ENCODE data around the gene HS3ST3A1. TPM values are rescaled to one million over a fixed set of nuclear protein-coding genes. Genes with fewer than 3 reads are reported as not detected.

The HS3ST3A1 gene
- total and polyA plus RNA-seq, 2 of the 8 experiments (the other 6 are each of a cell fraction or from before 2014, with no cell fraction given), result 5.4 to 5.7 TPM

DNA sequence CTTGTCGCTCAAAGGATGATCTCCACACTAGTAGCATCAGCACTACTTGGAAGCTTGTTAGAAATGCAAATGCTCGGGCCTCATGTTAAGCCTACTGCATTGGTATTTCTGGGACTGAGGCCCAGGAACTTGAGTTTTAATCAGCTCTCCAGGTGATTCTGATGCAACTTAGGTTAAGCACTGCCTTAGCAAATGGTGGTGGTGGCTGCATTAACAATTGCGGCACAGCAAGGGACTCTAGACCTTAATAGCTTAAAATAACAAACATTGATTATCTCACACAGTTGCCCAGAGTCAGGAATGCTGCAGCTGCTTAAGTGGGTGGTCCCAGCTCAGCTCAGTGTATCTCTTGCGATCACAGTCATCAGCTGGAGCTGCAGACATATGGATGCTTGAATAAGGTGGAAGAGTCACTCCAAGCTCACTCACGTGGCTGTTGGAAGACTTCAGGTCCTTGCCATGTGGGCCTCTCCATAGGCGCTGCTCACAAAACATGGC lies 25.8 kb downstream of the HS3ST3A1 start:
- no peak overlapping the region for H2BK15ac ChIP-seq (ENCODE audit: low read length)
- no peak overlapping the region for H3K56ac ChIP-seq (replicated peaks; ENCODE audit: insufficient read length, low read depth, low read length)
- H3K9me3 ChIP-seq (ENCODE audit: insufficient read depth in 2 of 2, low read depth in 1 of 2, low read length in 1 of 2), result peaks cover 6 to 8% of the 10 kb centered on the region in 2 experiments
- no peak overlapping the region for H2AFZ ChIP-seq (ENCODE audit: low read length)
- H4K8ac ChIP-seq (ENCODE audit: extremely low read depth, insufficient read depth, low read length), result no peak overlapping the region
- no peaks in the 10 kb centered on the region for H3K27me3 ChIP-seq (replicated peaks in 1 of 4; ENCODE audit: control insufficient read depth in 3 of 4, extremely low read depth in 1 of 4, insufficient read depth in 3 of 4, low read length in 3 of 4)
- H2BK20ac ChIP-seq (ENCODE audit: low read length), result no peak overlapping the region; the same call in 1 of the 2 replicates
- no peak overlapping the region for H4K91ac ChIP-seq (replicated peaks; ENCODE audit: insufficient read length, low read length)
- H3K14ac ChIP-seq (ENCODE audit: insufficient read length), result no peak overlapping the region
- H3K23ac ChIP-seq (ENCODE audit: insufficient read length), result no peak overlapping the region
- H3K36me3 ChIP-seq (ENCODE audit: control insufficient read depth in 2 of 4, insufficient read depth in 4 of 4, low read length in 3 of 4), result peaks cover 0 to 6% (median 0%) of the 10 kb centered on the region in 4 experiments; a peak in 2 of 8 replicates
- H3K23me2 ChIP-seq (ENCODE audit: low read depth, low read length), result no peaks in the 10 kb centered on the region
- H4K20me1 ChIP-seq (replicated peaks in 1 of 2; ENCODE audit: control insufficient read depth in 1 of 2, insufficient read depth in 2 of 2, low read length in 2 of 2), result no peaks in the 10 kb centered on the region
- ChIA-PET POLR2A (ENCODE audit: partially characterized antibody) (interaction anchor here (0.9 to 1.5 kb wide), 7 partner anchors 11 to 26 kb away, joined by 3 to 5 read pairs (median 3); partner anchors contain the start of gene HS3ST3A1), CTCF (ENCODE audit: partially characterized antibody) (interaction anchor here (0.6 to 1.3 kb wide), 3 partner anchors 9 to 23 kb away, joined by 3 to 4 read pairs (median 4); no protein-coding TSS in a partner anchor)
- no peak overlapping the region for H2AK5ac ChIP-seq (ENCODE audit: low read depth, low read length)
- H3K4me1 ChIP-seq (replicated peaks in 1 of 4; ENCODE audit: control insufficient read depth in 3 of 4, insufficient read depth in 4 of 4, low read length in 3 of 4), result peaks cover 0 to 17% (median 7%) of the 10 kb centered on the region in 4 experiments; a peak in 4 of 7 replicates
- H2BK5ac ChIP-seq (ENCODE audit: low read depth, low read length), result peak overlapping the region; percentile 64; the same call in 1 of the 2 replicates
- no peak overlapping the region for H3K4ac ChIP-seq (replicated peaks; ENCODE audit: insufficient read length, low read depth, low read length)
- FAIRE-seq, result peak; percentile 97
- peak overlapping the region in 1 of 4 experiments; percentile 5; a peak in 1 of 7 replicates for H3K9ac ChIP-seq (replicated peaks in 1 of 4; ENCODE audit: extremely low read depth in 1 of 4, low read depth in 3 of 4, low read length in 3 of 4)
- H3K27ac ChIP-seq (ENCODE audit: low read depth, low read length), result peak overlapping the region; percentile 3; the same call in 1 of the 2 replicates
- H4K5ac ChIP-seq (ENCODE audit: insufficient read length, low read depth, low read length), result peak overlapping the region; percentile 5
- peak; percentile 59 to 80 for DNase-seq (ENCODE audit: low read depth in 1 of 2, low spot score in 2 of 2)
- 0 out of 2 replicates have a peak, but pooled peaks cover 2% of the 10 kb centered on the region for H3K79me1 ChIP-seq (ENCODE audit: low read depth, low read length)
- no peak overlapping the region for H2BK12ac ChIP-seq (ENCODE audit: low read depth, low read length)
- H3K4me2 ChIP-seq (ENCODE audit: insufficient read depth in 1 of 2, low read depth in 2 of 2, low read length in 2 of 2), result peak overlapping the region; percentile 28 to 44
- H3K18ac ChIP-seq (ENCODE audit: extremely low read depth, low read length), result peak overlapping the region; percentile 34; the same call in 1 of the 2 replicates
- H3K4me3 ChIP-seq (ENCODE audit: extremely low read depth in 1 of 4, insufficient read depth in 2 of 4, low read depth in 3 of 4, low read length in 4 of 4), result peak overlapping the region in 1 of 4 experiments; percentile 14; a peak in 1 of 8 replicates
- WGBS, 2 experiments (ENCODE audit: extremely low coverage in 1 of 2, insufficient coverage in 1 of 2, insufficient read length in 1 of 2, insufficient replicate concordance in 2 of 2, low coverage in 1 of 2, low lambda C conversion rate in 2 of 2, missing lambda C conversion rate in 1 of 2), result 12% methylated on average over 6 of the region's 6 CpGs; no CpG with 5 or more reads in 1 of the 2 experiments
- H3K79me2 ChIP-seq (ENCODE audit: control insufficient read depth in 1 of 2, insufficient read depth in 2 of 2, low read length in 2 of 2), result 0 out of 4 replicates have a peak, but pooled peaks cover 0 to 2% of the 10 kb centered on the region in 2 experiments
- peak overlapping the region; percentile 76 for H2BK120ac ChIP-seq (replicated peaks; ENCODE audit: low read depth, low read length)
- TF ChIP-seq SRF (IDR thresholded peaks at IDR 0.05; ENCODE audit: low read depth, low read length) (no peak), EGR1 (IDR thresholded peaks at IDR 0.05; ENCODE audit: borderline replicate concordance, low read depth, low read length) (no peak), CHD2 (IDR thresholded peaks at IDR 0.05; ENCODE audit: low read length) (no peak), KDM4A (IDR thresholded peaks at IDR 0.05; ENCODE audit: low read depth, low read length, severe bottlenecking) (no peak), POLR2AphosphoS5 (IDR thresholded peaks at IDR 0.05; ENCODE audit: low read depth, low read length) (no peak), SP1 (IDR thresholded peaks at IDR 0.05; ENCODE audit: low read depth, low read length) (0 out of 2 replicates have a peak, but pooled peaks have one; percentile 28), RBBP5 (IDR thresholded peaks at IDR 0.05; ENCODE audit: borderline replicate concordance, low read depth, low read length) (no peak)
- TF ChIP-seq, protein P1, sequence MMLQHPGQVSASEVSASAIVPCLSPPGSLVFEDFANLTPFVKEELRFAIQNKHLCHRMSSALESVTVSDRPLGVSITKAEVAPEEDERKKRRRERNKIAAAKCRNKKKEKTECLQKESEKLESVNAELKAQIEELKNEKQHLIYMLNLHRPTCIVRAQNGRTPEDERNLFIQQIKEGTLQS (IDR thresholded peaks at IDR 0.05; ENCODE audit: insufficient read depth, low read depth, low read length), result 0 out of 2 replicates have a peak, but pooled peaks have one; percentile 22
- TF ChIP-seq, protein P2, sequence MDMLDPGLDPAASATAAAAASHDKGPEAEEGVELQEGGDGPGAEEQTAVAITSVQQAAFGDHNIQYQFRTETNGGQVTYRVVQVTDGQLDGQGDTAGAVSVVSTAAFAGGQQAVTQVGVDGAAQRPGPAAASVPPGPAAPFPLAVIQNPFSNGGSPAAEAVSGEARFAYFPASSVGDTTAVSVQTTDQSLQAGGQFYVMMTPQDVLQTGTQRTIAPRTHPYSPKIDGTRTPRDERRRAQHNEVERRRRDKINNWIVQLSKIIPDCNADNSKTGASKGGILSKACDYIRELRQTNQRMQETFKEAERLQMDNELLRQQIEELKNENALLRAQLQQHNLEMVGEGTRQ (IDR thresholded peaks at IDR 0.05; ENCODE audit: low read length), result no peak
